Esophagus muscularis mucosa (tissue), 4 donors: ENCODE results near the gene CUEDC2. TPM values are rescaled to one million over a fixed set of nuclear protein-coding genes. Genes with fewer than 3 reads are reported as not detected.
A peak's percentile ranks its signal among the peaks of the same experiment; 100 is the strongest.

Experiments
- DNase-seq: peaks from one replicate; pipeline ENCODE4 v3.0.0-alpha.2; 2017; ENCODE audit errors: extremely low spot score
- H3K27ac ChIP-seq, 4 donors: fragments of 200-600 bp; sonication (generic); replicated peaks in 1 of 4; 1 replicate in 3 of 4; 2 replicates in 1 of 4; pipeline ENCODE4 v1.5.1; 2016 to 2019; ENCODE audit warnings: mild to moderate bottlenecking in 1 of 4
- H3K27me3 ChIP-seq, 4 donors: fragments of 200-600 bp; sonication (generic); one replicate each; pipeline versions ENCODE4 v1.5.1 to v1.6.0; 2016 to 2019
- H3K36me3 ChIP-seq, 4 donors: fragments of 200-600 bp; sonication (generic); one replicate each; pipeline ENCODE4 v1.5.1; 2016 to 2019
- H3K4me1 ChIP-seq, 4 donors: fragments of 200-600 bp; sonication (generic); one replicate each; pipeline ENCODE4 v1.5.1; 2016 to 2019
- H3K4me3 ChIP-seq, 4 donors: fragments of 200-600 bp; sonication (generic); 1 replicate in 2 of 4; 2 replicates in 2 of 4; pipeline ENCODE4 v1.5.1; 2016 to 2019; ENCODE audit warnings: mild to moderate bottlenecking in 4 of 4, moderate library complexity in 1 of 4
- H3K9me3 ChIP-seq, 4 donors: fragments of 200-600 bp; sonication (generic); 1 replicate in 3 of 4; 2 replicates in 1 of 4; pipeline ENCODE4 v1.5.1; 2016 to 2019
- CTCF ChIP-seq, 3 experiments: fragments of 200-600 bp in 2 of 3; fragments of 450-650 bp in 1 of 3; sonication (generic) in 2 of 3; IDR thresholded peaks; one replicate each; pipeline ENCODE4 v1.5.1; 2017 to 2019; ENCODE audit warnings: antibody characterized with exemption in 3 of 3, mild to moderate bottlenecking in 2 of 3, moderate library complexity in 1 of 3
- EP300 ChIP-seq: sonication (generic); formaldehyde crosslinking; IDR thresholded peaks from one replicate; pipeline ENCODE4 v1.6.1; 2017; ENCODE audit warnings: antibody characterized with exemption
- POLR2A ChIP-seq: fragments of 450-650 bp; IDR thresholded peaks from one replicate; pipeline ENCODE4 v1.6.1; 2017; ENCODE audit warnings: antibody characterized with exemption, moderate library complexity, mild to moderate bottlenecking, low read depth
- POLR2AphosphoS5 ChIP-seq, 2 donors: sonication (generic); formaldehyde crosslinking; IDR thresholded peaks; one replicate each; pipeline ENCODE4 v1.6.1; 2017; ENCODE audit warnings: antibody characterized with exemption in 2 of 2
- WGBS: methylation state at CpG from one replicate; pipeline ENCODE4 v1.1.5; 2018; 5-methylcytosine and 5-hydroxymethylcytosine counted together
- intact Hi-C: fragments of 100-400 bp; cut with DNase I; formaldehyde crosslinking; loops from one replicate; pipeline ENCODE4 v1.15.1; 2023
- total RNA-seq, 4 donors: library from RNA; depleted of rRNA; stranded (reverse); fragments of >200 nt; gene quantifications; one replicate each; pipeline versions ENCODE4 v1.1.0 to v1.2.1, GENCODE V29; 2016

The CUEDC2 gene
- total RNA-seq, 4 donors from 2014 or later, result 61.0 to 92.7 (median 71.2) TPM

- Histone ChIP-seq H3K27ac (peak overlapping the region; percentile 85 to 99 (median 90)), H3K4me1 (peaks cover 11 to 77% (median 62%) of the 10 kb centered on the region in 4 donors), H3K36me3 (peaks cover 0 to 13% (median 3%) of the 10 kb centered on the region in 4 donors), H3K27me3 (peaks cover 0 to 57% (median 14%) of the 10 kb centered on the region in 4 donors), H3K4me3 (peak overlapping the region; percentile 57 to 64 (median 60)), H3K9me3 (no peaks in the 10 kb centered on the region)
- intact Hi-C loops, result no loop called here
- no peak for DNase-seq
- TF ChIP-seq CTCF (IDR thresholded peaks at IDR 0.05) (no peak), EP300 (peak; percentile 69), POLR2AphosphoS5 (IDR thresholded peaks at IDR 0.05) (peak; percentile 84 to 89), POLR2A (no peak)
- 55% methylated on average over 10 of the region's 14 CpGs for WGBS
Observed at GRCh38 chr10:102408131-102408727, 24.1 kb downstream of the CUEDC2 start.

GRCh38 chr10:102407425-102408130, 24.8 kb downstream of the CUEDC2 start:
- Histone ChIP-seq H3K36me3 (peaks cover 0 to 19% (median 6%) of the 10 kb centered on the region in 4 donors), H3K27ac (peak overlapping the region; percentile 85 to 99 (median 90)), H3K27me3 (peaks cover 0 to 51% (median 14%) of the 10 kb centered on the region in 4 donors), H3K4me3 (peak overlapping the region in 3 of 4 donors; percentile 59 to 64 (median 61)), H3K9me3 (no peaks in the 10 kb centered on the region), H3K4me1 (peaks cover 11 to 83% (median 66%) of the 10 kb centered on the region in 4 donors)
- peak; percentile 90 for TF ChIP-seq EP300
- peak; percentile 50 to 89 for TF ChIP-seq POLR2AphosphoS5 (IDR thresholded peaks at IDR 0.05)
- no peak for TF ChIP-seq POLR2A
- TF ChIP-seq CTCF (IDR thresholded peaks at IDR 0.05), result no peak
- DNase-seq, result no peak
- WGBS, result 55% methylated on average over 8 of the region's 13 CpGs
- intact Hi-C loops, result no loop called here

- Histone ChIP-seq H3K36me3 (peaks cover 0 to 27% (median 14%) of the 10 kb centered on the region in 4 donors), H3K4me3 (peak overlapping the region in 2 of 4 donors; percentile 10 to 19), H3K4me1 (peaks cover 11 to 91% (median 74%) of the 10 kb centered on the region in 4 donors), H3K27ac (peak overlapping the region; percentile 85 to 99 (median 90)), H3K27me3 (peaks cover 0 to 43% (median 12%) of the 10 kb centered on the region in 4 donors), H3K9me3 (no peaks in the 10 kb centered on the region)
- DNase-seq, result no peak
- intact Hi-C loops, result no loop called here
- TF ChIP-seq EP300, result peak; percentile 41
- TF ChIP-seq POLR2AphosphoS5 (IDR thresholded peaks at IDR 0.05), result peak; percentile 65 to 81
- no peak for TF ChIP-seq POLR2A
- WGBS, result 40% methylated on average over 1 of the region's 2 CpGs
Observed at GRCh38 chr10:102406815-102407214, 25.6 kb downstream of the CUEDC2 start.

- peaks cover 10 to 95% (median 80%) of the 10 kb centered on the region in 4 donors for H3K4me1 ChIP-seq
- H3K9me3 ChIP-seq, result no peaks in the 10 kb centered on the region
- peaks cover 0 to 31% (median 8%) of the 10 kb centered on the region in 4 donors for H3K27me3 ChIP-seq
- TF ChIP-seq CTCF (IDR thresholded peaks at IDR 0.05) (no peak), POLR2A (no peak), EP300 (no peak), POLR2AphosphoS5 (IDR thresholded peaks at IDR 0.05) (no peak)
- WGBS, result 85% methylated on average over 6 of the region's 6 CpGs
- no peak for DNase-seq
- peaks cover 0 to 39% (median 25%) of the 10 kb centered on the region in 4 donors for H3K36me3 ChIP-seq
- peak overlapping the region; percentile 85 to 99 (median 90) for H3K27ac ChIP-seq
- H3K4me3 ChIP-seq, result no peak overlapping the region
- intact Hi-C loops, result no loop called here
Observed at GRCh38 chr10:102405632-102406031, 26.7 kb downstream of the CUEDC2 start.

- 85% methylated on average over 9 of the region's 19 CpGs for WGBS
- Histone ChIP-seq H3K4me3 (no peak overlapping the region), H3K9me3 (no peaks in the 10 kb centered on the region), H3K27ac (peak overlapping the region; percentile 85 to 99 (median 90)), H3K36me3 (peaks cover 0 to 44% (median 29%) of the 10 kb centered on the region in 4 donors), H3K4me1 (peaks cover 5 to 95% (median 80%) of the 10 kb centered on the region in 4 donors), H3K27me3 (peaks cover 0 to 26% (median 6%) of the 10 kb centered on the region in 4 donors)
- intact Hi-C loops, result no loop called here
- no peak for TF ChIP-seq CTCF (IDR thresholded peaks at IDR 0.05)
- TF ChIP-seq EP300, result no peak
- no peak for TF ChIP-seq POLR2A
- no peak for TF ChIP-seq POLR2AphosphoS5 (IDR thresholded peaks at IDR 0.05)
- DNase-seq, result no peak
Observed at GRCh38 chr10:102405108-102405571, 27.2 kb downstream of the CUEDC2 start.
